Measurements from ENCODE around the gene IFT57. TPM values are rescaled to one million over a fixed set of nuclear protein-coding genes. Genes with fewer than 3 reads are reported as not detected.

Gene IFT57
- total and polyA plus RNA-seq, 2 experiments from 2014 or later = 28.6 to 49.0 TPM

DNA sequence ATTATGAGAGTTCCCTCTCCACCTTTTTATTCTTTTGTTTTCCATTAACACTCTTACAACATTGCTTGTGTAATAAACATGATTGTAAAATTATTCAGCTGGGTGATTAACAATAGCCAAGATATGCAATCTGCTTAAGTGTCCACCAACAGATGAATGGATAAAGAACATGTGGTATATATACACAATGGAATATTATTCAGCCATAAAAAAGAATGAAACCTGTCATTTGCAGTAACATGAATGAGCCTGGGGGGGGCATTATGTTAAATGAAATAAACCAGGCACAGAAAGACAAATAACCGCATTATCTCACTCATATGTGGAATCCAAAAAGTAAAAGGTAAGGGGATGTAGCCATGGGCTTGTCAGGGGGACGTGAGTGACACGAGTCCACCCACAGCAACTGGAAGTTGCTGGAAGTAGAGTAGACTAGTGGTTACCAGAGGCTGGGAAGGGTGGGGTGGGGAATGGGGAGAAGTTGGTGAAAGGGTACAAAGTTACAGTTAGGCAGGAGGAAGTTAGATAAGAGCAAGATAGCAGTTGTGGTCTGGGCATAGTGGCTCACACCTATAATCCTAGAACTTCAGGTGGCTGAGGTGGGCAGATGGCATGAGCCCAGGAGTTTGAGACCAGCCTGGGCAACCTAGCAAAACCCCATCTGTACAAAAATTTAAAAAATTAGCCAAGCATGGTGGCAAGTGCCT, 102.7 kb downstream of the IFT57 start:
- H3K4me1 ChIP-seq (ENCODE audit: insufficient read depth) = 0 out of 2 replicates have a peak, but pooled peaks cover 3% of the 10 kb centered on the region
- H4K20me1 ChIP-seq (replicated peaks; ENCODE audit: insufficient read depth) = no peaks in the 10 kb centered on the region
- no peaks in the 10 kb centered on the region for H3F3A ChIP-seq (replicated peaks; ENCODE audit: low read depth)
- TF ChIP-seq, protein P1, sequence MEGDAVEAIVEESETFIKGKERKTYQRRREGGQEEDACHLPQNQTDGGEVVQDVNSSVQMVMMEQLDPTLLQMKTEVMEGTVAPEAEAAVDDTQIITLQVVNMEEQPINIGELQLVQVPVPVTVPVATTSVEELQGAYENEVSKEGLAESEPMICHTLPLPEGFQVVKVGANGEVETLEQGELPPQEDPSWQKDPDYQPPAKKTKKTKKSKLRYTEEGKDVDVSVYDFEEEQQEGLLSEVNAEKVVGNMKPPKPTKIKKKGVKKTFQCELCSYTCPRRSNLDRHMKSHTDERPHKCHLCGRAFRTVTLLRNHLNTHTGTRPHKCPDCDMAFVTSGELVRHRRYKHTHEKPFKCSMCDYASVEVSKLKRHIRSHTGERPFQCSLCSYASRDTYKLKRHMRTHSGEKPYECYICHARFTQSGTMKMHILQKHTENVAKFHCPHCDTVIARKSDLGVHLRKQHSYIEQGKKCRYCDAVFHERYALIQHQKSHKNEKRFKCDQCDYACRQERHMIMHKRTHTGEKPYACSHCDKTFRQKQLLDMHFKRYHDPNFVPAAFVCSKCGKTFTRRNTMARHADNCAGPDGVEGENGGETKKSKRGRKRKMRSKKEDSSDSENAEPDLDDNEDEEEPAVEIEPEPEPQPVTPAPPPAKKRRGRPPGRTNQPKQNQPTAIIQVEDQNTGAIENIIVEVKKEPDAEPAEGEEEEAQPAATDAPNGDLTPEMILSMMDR (conservative IDR thresholded peaks at IDR 0.05; ENCODE audit: low read depth in 2 of 2) = no peak
- TF ChIP-seq EZH2phosphoT487 (IDR thresholded peaks at IDR 0.05; ENCODE audit: unreplicated experiment) (no peak), ZNF114 (CRISPR knock-in tag; IDR thresholded peaks at IDR 0.05) (no peak), NANOG (IDR thresholded peaks at IDR 0.05; ENCODE audit: borderline replicate concordance) (no peak), EZH2 (IDR thresholded peaks at IDR 0.05; ENCODE audit: low read depth, unreplicated experiment) (no peak), ZNF331 (CRISPR knock-in tag; IDR thresholded peaks at IDR 0.05; ENCODE audit: low read depth) (no peak), CREB1 (CRISPR knock-in tag; IDR thresholded peaks at IDR 0.05; ENCODE audit: low read depth) (no peak), JUNB (IDR thresholded peaks at IDR 0.05; ENCODE audit: unreplicated experiment) (no peak), STAT1 (IDR thresholded peaks at IDR 0.05; ENCODE audit: unreplicated experiment) (no peak), POLR2AphosphoS5 (IDR thresholded peaks at IDR 0.05; ENCODE audit: low read depth) (no peak)
- TF ChIP-seq, protein P2, sequence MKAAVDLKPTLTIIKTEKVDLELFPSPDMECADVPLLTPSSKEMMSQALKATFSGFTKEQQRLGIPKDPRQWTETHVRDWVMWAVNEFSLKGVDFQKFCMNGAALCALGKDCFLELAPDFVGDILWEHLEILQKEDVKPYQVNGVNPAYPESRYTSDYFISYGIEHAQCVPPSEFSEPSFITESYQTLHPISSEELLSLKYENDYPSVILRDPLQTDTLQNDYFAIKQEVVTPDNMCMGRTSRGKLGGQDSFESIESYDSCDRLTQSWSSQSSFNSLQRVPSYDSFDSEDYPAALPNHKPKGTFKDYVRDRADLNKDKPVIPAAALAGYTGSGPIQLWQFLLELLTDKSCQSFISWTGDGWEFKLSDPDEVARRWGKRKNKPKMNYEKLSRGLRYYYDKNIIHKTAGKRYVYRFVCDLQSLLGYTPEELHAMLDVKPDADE (IDR thresholded peaks at IDR 0.05) = no peak
- TF ChIP-seq, protein P3, sequence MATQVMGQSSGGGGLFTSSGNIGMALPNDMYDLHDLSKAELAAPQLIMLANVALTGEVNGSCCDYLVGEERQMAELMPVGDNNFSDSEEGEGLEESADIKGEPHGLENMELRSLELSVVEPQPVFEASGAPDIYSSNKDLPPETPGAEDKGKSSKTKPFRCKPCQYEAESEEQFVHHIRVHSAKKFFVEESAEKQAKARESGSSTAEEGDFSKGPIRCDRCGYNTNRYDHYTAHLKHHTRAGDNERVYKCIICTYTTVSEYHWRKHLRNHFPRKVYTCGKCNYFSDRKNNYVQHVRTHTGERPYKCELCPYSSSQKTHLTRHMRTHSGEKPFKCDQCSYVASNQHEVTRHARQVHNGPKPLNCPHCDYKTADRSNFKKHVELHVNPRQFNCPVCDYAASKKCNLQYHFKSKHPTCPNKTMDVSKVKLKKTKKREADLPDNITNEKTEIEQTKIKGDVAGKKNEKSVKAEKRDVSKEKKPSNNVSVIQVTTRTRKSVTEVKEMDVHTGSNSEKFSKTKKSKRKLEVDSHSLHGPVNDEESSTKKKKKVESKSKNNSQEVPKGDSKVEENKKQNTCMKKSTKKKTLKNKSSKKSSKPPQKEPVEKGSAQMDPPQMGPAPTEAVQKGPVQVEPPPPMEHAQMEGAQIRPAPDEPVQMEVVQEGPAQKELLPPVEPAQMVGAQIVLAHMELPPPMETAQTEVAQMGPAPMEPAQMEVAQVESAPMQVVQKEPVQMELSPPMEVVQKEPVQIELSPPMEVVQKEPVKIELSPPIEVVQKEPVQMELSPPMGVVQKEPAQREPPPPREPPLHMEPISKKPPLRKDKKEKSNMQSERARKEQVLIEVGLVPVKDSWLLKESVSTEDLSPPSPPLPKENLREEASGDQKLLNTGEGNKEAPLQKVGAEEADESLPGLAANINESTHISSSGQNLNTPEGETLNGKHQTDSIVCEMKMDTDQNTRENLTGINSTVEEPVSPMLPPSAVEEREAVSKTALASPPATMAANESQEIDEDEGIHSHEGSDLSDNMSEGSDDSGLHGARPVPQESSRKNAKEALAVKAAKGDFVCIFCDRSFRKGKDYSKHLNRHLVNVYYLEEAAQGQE (IDR thresholded peaks at IDR 0.05; ENCODE audit: unreplicated experiment) = no peak
- TF ChIP-seq, protein P4, sequence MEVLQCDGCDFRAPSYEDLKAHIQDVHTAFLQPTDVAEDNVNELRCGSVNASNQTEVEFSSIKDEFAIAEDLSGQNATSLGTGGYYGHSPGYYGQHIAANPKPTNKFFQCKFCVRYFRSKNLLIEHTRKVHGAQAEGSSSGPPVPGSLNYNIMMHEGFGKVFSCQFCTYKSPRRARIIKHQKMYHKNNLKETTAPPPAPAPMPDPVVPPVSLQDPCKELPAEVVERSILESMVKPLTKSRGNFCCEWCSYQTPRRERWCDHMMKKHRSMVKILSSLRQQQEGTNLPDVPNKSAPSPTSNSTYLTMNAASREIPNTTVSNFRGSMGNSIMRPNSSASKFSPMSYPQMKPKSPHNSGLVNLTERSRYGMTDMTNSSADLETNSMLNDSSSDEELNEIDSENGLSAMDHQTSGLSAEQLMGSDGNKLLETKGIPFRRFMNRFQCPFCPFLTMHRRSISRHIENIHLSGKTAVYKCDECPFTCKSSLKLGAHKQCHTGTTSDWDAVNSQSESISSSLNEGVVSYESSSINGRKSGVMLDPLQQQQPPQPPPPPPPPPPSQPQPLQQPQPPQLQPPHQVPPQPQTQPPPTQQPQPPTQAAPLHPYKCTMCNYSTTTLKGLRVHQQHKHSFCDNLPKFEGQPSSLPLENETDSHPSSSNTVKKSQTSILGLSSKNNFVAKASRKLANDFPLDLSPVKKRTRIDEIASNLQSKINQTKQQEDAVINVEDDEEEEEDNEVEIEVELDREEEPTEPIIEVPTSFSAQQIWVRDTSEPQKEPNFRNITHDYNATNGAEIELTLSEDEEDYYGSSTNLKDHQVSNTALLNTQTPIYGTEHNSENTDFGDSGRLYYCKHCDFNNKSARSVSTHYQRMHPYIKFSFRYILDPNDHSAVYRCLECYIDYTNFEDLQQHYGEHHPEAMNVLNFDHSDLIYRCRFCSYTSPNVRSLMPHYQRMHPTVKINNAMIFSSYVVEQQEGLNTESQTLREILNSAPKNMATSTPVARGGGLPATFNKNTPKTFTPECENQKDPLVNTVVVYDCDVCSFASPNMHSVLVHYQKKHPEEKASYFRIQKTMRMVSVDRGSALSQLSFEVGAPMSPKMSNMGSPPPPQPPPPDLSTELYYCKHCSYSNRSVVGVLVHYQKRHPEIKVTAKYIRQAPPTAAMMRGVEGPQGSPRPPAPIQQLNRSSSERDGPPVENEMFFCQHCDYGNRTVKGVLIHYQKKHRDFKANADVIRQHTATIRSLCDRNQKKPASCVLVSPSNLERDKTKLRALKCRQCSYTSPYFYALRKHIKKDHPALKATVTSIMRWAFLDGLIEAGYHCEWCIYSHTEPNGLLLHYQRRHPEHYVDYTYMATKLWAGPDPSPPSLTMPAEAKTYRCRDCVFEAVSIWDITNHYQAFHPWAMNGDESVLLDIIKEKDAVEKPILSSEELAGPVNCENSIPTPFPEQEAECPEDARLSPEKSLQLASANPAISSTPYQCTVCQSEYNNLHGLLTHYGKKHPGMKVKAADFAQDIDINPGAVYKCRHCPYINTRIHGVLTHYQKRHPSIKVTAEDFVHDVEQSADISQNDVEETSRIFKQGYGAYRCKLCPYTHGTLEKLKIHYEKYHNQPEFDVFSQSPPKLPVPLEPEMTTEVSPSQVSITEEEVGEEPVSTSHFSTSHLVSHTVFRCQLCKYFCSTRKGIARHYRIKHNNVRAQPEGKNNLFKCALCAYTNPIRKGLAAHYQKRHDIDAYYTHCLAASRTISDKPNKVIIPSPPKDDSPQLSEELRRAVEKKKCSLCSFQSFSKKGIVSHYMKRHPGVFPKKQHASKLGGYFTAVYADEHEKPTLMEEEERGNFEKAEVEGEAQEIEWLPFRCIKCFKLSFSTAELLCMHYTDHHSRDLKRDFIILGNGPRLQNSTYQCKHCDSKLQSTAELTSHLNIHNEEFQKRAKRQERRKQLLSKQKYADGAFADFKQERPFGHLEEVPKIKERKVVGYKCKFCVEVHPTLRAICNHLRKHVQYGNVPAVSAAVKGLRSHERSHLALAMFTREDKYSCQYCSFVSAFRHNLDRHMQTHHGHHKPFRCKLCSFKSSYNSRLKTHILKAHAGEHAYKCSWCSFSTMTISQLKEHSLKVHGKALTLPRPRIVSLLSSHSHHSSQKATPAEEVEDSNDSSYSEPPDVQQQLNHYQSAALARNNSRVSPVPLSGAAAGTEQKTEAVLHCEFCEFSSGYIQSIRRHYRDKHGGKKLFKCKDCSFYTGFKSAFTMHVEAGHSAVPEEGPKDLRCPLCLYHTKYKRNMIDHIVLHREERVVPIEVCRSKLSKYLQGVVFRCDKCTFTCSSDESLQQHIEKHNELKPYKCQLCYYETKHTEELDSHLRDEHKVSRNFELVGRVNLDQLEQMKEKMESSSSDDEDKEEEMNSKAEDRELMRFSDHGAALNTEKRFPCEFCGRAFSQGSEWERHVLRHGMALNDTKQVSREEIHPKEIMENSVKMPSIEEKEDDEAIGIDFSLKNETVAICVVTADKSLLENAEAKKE (CRISPR knock-in tag; IDR thresholded peaks at IDR 0.05) = no peak
- no peak overlapping the region for H3K4me3 Mint-ChIP-seq
- no peak overlapping the region for H3K4me3 ChIP-seq
- no peak overlapping the region for H2AFZ ChIP-seq
- H3K79me2 ChIP-seq (replicated peaks; ENCODE audit: insufficient read depth) = no peaks in the 10 kb centered on the region
- no peak for DNase-seq (ENCODE audit: low spot score)
- H3K27ac Mint-ChIP-seq = no peak overlapping the region
- no peak overlapping the region for H3K27ac ChIP-seq (ENCODE audit: low read depth)
- no peaks in the 10 kb centered on the region for H3K27me3 ChIP-seq (ENCODE audit: insufficient read depth)
- H3K36me3 ChIP-seq (ENCODE audit: insufficient read depth) = no peaks in the 10 kb centered on the region
- peaks cover 13% of the 10 kb centered on the region for H3K4me1 Mint-ChIP-seq
- H3K27me3 Mint-ChIP-seq (ENCODE audit: insufficient read depth, low read depth, poor library complexity) = peaks cover 4% of the 10 kb centered on the region
- H3K36me3 Mint-ChIP-seq (ENCODE audit: low read depth) = no peaks in the 10 kb centered on the region
- peaks cover 5% of the 10 kb centered on the region; the same call in 1 of the 2 replicates for H3K9me2 ChIP-seq (ENCODE audit: insufficient read depth)
- ATAC-seq = no peak
- H3K4me2 ChIP-seq = no peak overlapping the region
- H3K9me3 Mint-ChIP-seq = no peaks in the 10 kb centered on the region; the same call in 1 of the 3 replicates

All from GM23338 (cell line).